Measurements from ENCODE around the gene ANGEL1. TPM values are rescaled to one million over a fixed set of nuclear protein-coding genes. Genes with fewer than 3 reads are reported as not detected.
A peak's percentile ranks its signal among the peaks of the same experiment; 100 is the strongest.

ANGEL1 gene
- total and polyA plus RNA-seq, 10 donors = 7.4 to 76.8 (median 47.2) TPM

DNA sequence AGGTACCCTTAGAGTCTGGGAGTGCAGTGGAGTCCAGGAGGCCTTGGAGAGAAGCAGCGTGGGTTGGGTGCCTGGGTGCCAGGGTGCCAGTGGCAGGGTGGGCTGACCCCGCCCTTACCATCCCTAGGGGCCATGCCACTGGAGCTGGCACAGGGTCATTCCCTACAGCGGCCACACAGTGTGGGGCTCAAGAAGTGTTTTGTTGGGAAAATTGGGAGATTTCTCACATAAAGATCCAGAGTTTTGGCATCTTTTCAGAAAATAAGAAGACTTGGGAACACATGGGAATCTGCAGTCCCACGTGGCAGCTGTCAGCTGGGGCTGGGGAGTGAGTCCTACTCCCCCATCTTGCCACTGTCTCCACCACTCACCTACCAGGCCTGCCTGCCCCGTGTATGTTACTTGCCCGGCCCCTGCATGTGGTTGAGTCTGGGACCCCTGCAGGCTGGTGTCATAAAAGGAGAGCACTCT, 47.2 kb downstream of the ANGEL1 start:
- H3K27me3 ChIP-seq (replicated peaks in 1 of 7) = peaks cover 0 to 29% (median 14%) of the 10 kb centered on the region in 7 donors
- H3K9me3 ChIP-seq = no peaks in the 10 kb centered on the region
- H3K4me3 ChIP-seq = no peak overlapping the region
- DNase-seq = peak; percentile 49
- 70 to 84% (median 79%) methylated on average over 5 to 6 of the region's 6 CpGs for WGBS, 5 donors
- peak overlapping the region in 2 of 8 donors; percentile 32 to 38 for H3K27ac ChIP-seq
- TF ChIP-seq, protein P1, sequence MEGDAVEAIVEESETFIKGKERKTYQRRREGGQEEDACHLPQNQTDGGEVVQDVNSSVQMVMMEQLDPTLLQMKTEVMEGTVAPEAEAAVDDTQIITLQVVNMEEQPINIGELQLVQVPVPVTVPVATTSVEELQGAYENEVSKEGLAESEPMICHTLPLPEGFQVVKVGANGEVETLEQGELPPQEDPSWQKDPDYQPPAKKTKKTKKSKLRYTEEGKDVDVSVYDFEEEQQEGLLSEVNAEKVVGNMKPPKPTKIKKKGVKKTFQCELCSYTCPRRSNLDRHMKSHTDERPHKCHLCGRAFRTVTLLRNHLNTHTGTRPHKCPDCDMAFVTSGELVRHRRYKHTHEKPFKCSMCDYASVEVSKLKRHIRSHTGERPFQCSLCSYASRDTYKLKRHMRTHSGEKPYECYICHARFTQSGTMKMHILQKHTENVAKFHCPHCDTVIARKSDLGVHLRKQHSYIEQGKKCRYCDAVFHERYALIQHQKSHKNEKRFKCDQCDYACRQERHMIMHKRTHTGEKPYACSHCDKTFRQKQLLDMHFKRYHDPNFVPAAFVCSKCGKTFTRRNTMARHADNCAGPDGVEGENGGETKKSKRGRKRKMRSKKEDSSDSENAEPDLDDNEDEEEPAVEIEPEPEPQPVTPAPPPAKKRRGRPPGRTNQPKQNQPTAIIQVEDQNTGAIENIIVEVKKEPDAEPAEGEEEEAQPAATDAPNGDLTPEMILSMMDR (IDR thresholded peaks at IDR 0.05 in 8 of 11, conservative IDR thresholded peaks at IDR 0.05 in 3 of 11) = no peak
- no peak for TF ChIP-seq POLR2AphosphoS5 (IDR thresholded peaks at IDR 0.05)
- no peak for TF ChIP-seq POLR2A (IDR thresholded peaks at IDR 0.05)
- H3K4me1 ChIP-seq = peaks cover 23 to 97% (median 63%) of the 10 kb centered on the region in 6 donors
- intact Hi-C loops (cut with DNase I; ENCODE audit: low total_unique reads) = no loop called here
- peaks cover 0 to 7% (median 0%) of the 10 kb centered on the region in 6 donors for H3K36me3 ChIP-seq

DNA sequence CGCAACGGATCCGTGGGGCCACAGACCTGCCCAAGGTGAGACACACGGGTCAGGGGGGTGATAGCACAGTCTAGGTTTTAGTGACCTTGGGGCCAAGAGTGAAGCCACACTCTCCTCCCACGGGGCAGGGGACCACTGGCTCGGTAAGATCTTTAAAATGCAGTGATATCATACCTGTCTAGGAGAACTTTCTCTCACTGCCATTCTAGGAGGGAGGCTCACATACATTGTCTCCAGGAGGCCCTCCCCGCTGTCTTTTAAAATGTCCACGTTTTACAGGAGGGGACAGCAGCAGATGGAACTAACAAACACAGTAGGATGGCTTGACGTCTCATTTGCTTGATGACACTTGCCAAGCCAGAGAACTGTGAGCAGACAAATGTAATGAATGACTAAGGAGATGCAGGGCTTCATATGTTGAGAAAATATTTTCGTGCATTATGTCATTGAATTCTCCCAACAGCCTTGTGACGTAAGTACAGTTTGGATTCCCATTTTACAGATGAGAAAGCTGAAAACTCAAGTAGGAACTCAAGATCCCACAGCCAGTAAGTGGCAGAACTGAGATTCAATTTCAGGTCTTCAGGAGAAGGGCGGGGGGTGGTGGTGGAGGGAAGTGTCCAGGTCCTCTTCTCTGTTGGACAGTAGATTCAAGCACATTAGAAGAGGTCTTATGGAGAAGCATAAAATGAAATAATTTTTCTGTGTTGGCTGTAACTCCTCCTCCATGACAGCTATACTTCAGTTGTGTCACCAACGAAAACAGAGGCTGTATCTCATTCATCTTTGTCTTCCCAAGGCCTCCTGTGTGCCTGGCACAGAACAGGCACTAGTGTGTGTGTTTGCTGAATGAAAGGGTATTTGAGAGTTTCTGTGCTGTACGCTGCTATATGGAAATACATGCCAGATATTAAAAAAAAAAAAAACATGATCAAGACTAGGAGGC, 49.3 kb downstream of the ANGEL1 start:
- Histone ChIP-seq H3K4me1 (peaks cover 15 to 80% (median 49%) of the 10 kb centered on the region in 6 donors), H3K9me3 (no peaks in the 10 kb centered on the region), H3K27ac (peak overlapping the region in 5 of 8 donors; percentile 26 to 91 (median 82)), H3K27me3 (replicated peaks in 1 of 7) (peaks cover 0 to 35% (median 14%) of the 10 kb centered on the region in 7 donors), H3K4me3 (peak overlapping the region in 7 of 8 donors; percentile 65 to 97 (median 78)), H3K36me3 (peaks cover 0 to 3% (median 0%) of the 10 kb centered on the region in 6 donors)
- TF ChIP-seq POLR2AphosphoS5 (IDR thresholded peaks at IDR 0.05) = no peak
- TF ChIP-seq, protein P1 (IDR thresholded peaks at IDR 0.05 in 8 of 11, conservative IDR thresholded peaks at IDR 0.05 in 3 of 11) = no peak
- no peak for TF ChIP-seq POLR2A (IDR thresholded peaks at IDR 0.05)
- intact Hi-C loops (cut with DNase I; ENCODE audit: low total_unique reads) = no loop called here
- WGBS, 5 donors = 54 to 72% (median 65%) methylated on average over 13 to 14 of the region's 14 CpGs
- peak; percentile 12 for DNase-seq

- WGBS, 5 donors = 23 to 27% (median 25%) methylated on average over 27 to 28 of the region's 28 CpGs
- H3K27ac ChIP-seq = peak overlapping the region in 7 of 8 donors; percentile 35 to 91 (median 82)
Measured at GRCh38 chr14:76762411-76763095, 50.1 kb downstream of the ANGEL1 start.

More at GRCh38 chr14:76762411-76763095, 50.1 kb downstream of the ANGEL1 start:
- Histone ChIP-seq H3K27me3 (replicated peaks in 1 of 7) (peaks cover 0 to 35% (median 14%) of the 10 kb centered on the region in 7 donors), H3K36me3 (peaks cover 0 to 3% (median 0%) of the 10 kb centered on the region in 6 donors), H3K4me1 (peaks cover 8 to 72% (median 41%) of the 10 kb centered on the region in 6 donors), H3K9me3 (no peaks in the 10 kb centered on the region), H3K4me3 (peak overlapping the region; percentile 64 to 97 (median 75))
- peak; percentile 65 for DNase-seq
- TF ChIP-seq, protein P1 (IDR thresholded peaks at IDR 0.05 in 8 of 11, conservative IDR thresholded peaks at IDR 0.05 in 3 of 11) = no peak
- TF ChIP-seq POLR2A (IDR thresholded peaks at IDR 0.05) (no peak), POLR2AphosphoS5 (IDR thresholded peaks at IDR 0.05) (no peak)
- intact Hi-C loops (cut with DNase I; ENCODE audit: low total_unique reads) = no loop called here
